HG03439 (cell line): ENCODE data around the gene MYBPH.

Source experiments
- ATAC-seq: cut with Tn5 transposase; IDR thresholded peaks from one replicate; pipeline ENCODE4 v1.9.1; 2021; ENCODE audit warnings: mild to moderate bottlenecking, moderate library complexity; ENCODE audit not compliant: unreplicated experiment

MYBPH gene

DNA sequence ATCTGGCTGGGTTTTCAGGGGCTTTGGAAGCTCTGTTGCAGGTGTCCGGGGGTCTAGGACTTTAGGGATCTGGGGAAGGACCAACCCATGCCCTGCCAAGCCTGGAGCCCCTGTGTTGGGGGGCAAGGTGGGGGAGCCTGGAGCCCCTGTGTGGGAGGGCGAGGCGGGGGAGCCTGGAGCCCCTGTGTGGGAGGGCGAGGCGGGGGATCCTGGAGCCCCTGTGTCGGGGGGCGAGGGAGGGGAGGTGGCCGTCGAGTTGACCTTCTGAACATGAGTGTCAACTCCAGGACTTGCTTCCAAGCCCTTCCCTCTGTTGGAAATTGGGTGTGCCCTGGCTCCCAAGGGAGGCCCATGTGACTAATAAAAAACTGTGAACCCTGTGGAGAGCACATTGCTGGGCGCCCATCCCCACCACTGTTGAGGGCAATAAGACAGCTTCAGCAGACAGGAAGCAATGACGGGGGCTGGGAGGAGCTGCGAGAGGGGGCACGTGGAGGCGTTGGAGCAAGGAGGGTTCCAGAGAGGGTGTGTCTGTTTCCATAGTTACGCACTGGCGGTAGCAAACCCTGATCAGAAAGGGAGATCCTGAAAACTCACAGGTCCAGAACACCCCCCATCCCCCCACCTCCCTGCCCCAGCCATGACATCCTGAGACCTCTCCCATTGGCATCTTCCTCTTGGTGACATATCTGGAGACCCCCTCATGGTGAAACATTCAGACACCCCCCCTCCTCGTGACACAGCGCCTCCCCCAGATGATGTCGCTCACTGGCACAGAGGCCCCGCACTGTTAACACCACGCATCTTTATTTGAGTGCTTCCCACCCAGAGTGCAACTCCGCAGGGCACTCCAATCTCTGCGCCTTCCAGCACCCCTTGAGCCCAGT lies 8.4 kb downstream of the MYBPH start:
- ATAC-seq = no peak

- ATAC-seq = no peak
Measured at GRCh38 chr1:203166192-203166940, 9.3 kb downstream of the MYBPH start.

- ATAC-seq = no peak
Measured at GRCh38 chr1:203165800-203166161, 9.8 kb downstream of the MYBPH start.

- no peak for ATAC-seq
Measured at GRCh38 chr1:203165101-203165799, 10.4 kb downstream of the MYBPH start.

DNA sequence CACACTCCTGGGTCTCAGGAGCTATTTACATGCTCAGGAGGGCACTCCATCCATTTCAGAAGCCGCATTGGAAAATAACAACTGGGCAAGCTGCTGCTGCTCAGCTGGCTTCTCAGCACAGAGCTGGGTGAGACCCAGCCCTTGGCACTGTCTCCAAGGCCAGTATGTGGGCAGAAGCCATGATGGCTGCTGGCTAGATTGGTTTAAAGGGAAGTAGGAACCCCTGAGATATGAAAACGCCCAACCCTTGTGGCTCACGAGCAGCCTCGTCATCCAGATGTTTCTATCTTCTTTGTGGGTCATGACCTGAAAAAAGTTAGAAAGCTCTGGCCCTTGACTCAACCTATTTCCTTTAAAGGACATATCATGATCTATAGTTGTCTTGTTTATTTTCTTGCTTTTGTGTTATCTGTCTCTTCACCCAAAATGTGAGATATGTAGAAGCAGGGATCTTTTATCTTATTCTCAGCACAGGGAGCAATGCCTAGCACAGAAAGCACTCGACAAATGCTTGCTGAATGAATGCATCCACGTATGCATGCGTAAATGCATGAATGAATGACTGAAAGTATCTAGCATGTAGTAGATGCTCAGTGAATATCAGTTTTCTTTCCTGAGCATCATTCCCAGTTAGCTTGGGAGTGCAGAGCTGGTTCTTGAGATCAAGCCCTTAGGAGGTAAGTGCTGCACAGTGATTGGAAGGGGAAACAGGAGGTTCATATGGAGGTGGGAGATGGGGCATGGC lies 11.6 kb downstream of the MYBPH start:
- ATAC-seq = no peak

DNA sequence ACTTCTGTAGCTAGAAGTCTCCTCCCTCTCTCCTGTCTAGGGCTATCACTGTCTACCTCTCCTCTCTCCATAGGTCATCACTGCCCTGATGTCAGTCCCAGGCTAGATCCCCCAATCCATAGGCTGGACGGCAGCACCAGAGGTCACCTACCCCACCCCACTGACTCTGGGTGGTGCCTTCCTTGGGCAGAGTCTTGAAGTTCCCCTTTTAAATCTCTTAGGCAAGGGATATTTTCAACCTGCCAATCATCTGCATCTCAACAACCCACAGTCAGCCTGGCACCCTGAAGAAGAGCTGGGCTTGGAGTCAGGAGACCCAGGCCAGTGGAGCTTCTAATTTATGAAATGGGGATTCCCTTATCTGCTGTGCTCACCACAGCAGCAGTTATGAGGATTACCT lies 13.2 kb downstream of the MYBPH start:
- ATAC-seq = no peak

- no peak for ATAC-seq
Measured at GRCh38 chr1:203161703-203162102, 13.9 kb downstream of the MYBPH start.

DNA sequence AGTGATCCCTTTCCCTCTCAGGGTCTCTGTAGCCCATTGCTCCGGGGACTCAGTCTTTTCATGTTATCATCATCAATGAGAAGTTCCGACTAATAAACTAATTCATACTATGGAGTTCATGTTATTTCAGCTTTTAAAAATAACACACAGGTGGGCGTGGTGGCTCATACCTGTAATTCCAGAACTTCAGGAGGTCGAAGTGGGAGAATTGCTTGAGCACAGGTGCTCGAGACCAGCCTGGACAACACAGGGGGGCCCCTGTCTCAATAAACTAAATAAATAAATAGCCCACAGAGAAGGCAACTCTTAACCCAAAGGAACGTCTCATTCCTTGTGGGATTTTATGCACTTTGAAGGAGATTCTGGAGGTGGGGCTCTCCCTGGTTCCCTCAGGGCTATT lies 14.5 kb downstream of the MYBPH start:
- no peak for ATAC-seq

DNA sequence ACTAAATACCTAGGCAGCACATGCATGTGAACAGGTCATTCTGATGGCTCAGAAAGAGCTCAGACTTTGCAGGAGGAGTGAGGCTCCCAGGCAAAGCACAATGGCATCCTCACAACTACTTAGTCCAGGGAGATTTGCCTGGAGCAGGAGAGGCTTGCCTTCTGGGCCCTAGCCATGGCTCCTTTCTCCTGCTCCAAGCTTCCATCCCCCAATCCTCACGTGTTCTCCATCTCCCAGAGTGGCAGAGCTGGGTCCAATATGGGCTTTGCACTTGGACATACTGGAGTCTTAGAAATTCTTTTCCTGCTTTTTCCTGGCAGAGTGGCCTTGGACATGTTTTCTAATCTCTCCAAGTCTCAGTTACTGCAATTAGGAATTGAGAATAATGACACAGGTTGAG lies 15.8 kb downstream of the MYBPH start:
- ATAC-seq = no peak

DNA sequence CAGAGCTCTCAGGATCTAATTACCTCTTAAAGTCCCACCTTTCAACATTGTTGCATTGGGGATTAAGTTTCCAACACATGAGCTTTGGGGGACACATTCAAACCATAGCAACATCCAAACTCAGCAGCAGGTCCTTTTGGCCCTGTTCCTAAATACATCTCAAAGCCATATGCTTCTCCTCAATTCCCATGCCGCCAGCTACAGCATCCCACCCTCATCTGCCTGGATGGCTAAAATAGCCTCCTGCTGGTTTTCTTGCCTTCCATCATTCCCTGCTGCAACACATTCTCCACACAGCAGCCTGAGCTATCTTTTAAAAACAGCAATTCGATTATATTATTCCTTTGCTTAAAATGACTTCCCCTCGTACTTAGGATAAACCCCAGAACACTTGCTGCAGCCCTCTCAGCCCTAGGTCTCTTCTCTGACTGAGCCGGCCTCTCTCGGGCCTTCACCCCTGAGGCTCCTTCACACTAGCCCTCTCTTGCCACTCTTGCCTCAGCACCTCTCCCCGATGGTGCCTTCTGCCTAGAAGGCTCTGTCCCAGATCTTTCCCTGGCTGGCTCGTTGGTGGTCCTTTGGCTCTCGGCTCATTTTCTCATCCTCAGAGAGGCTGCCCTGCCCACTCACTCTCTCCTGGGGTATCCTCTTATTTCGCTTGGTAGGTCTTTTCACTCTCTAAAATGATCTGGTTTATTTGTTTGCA lies 16.5 kb downstream of the MYBPH start:
- ATAC-seq = no peak

GRCh38 chr1:203158423-203158822 lies 17.2 kb downstream of the MYBPH start:
- ATAC-seq = no peak

- ATAC-seq = no peak
Measured at GRCh38 chr1:203156280-203156679, 19.3 kb downstream of the MYBPH start.

DNA sequence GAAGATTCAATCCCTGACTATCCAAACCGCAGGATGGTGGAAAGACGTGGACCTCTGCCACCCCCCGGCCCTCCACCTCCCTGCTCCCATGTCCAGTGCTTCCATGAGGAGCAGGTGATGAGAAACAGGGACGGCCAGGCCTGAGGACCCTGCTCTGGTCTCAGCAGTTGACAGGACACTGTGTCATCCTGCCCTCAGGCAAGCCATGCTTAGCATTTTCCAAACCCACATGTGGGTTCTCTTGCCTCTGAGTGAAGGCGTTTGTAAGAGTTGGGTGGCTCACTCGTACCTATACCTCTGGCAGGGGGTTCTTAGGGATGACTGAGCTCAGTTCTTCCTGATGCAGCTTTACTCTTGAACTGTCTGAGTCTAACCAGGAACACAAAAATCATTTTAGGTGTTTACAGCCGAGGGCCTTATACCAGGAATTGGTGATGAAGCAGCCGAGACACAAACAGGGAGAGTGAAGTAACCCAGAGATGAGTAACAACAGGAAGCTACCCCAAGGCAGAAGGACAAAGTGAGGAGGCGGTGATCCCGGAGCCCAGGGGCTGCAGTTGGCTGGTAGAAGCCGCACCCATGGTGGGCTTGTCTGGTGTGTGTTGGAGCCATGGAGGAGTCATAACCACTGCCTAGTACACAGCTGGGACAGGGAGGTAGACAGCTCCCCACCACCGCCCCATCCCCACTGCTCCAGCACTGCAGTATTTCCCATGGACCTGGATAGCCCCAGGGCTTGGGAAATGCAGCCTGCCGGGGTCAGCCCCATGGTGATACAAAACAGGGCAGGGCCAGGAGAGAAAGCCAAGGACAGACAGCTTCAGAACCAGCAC lies 21.4 kb downstream of the MYBPH start:
- no peak for ATAC-seq

- ATAC-seq = no peak
Measured at GRCh38 chr1:203153051-203153988, 22.3 kb downstream of the MYBPH start.

DNA sequence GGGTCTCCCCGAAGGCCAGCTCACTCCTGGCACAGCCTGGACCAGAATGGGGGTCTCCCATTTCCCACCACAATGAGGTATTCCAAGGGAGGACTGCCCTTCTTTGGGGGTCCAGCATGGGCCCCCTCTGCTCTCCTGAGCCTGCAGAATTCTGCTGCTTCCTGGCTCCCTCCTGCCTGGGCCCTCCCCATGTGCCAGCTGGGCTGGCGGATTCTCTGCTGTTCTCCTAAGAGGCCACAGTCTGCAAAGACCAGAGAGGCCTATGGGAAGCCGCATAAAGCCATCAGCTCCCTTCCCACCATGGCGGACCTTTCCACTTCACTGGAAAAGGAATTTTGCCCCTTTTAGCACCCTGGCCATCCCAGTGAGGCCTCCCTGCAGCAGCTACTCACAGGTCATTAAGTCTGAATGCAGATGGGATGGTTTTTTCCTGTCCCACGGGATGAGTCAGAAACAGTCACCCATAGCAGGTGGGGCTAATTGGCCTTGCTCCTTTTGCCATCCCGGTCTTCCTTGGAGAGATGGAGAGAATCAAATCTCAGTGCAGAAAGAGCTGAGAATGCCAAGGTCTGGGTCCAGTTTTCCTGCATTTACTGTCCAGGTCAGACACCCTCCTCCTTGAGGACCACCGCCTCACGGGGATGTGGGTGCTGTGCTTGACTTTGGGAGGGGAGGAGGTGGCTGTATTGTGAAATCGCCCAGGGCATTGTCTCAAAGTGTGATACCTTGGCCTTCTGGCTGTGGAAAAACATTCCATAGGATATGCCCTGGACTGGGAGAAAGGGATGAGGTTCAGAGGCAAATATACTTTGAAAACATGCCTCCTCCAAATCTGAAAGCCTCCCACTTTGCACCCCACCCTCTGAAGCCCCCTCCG lies 23.2 kb downstream of the MYBPH start:
- ATAC-seq = no peak

DNA sequence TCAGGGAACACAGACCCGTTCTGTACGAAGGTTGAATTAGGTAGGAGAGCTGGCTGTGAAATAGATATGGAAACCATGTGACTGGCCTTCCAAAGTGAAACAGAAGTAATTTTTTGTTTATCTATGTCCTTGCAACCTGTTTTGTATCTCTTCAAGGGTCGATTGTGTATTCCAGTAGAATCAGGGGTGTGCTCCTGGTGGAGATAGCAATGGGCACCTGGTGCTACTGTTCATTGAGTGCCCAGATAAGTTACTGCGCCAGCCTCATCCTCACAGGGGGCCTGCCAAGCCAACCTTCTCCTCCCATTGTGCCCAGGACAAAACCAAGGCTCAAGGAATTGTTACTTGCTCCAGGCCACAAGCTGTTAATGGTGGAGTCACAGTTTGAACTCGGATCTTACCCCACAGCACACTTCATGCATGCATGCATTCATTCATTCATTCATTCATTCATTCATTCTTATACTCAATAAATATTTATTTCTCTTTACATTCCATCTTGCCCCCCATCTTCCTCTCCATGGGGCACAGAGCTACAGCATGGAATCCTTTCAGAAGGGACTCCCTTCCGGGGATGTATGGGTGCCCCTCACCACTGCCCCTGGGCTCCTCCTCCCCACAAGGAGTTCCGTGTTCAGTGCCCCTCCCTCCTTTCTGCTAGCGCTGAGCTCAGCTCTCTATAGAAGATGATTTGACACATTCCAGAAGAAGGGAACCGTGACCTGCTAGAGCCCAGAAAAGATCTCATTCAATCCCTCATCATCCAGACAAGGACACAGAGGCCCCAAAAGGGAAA lies 24.1 kb downstream of the MYBPH start:
- no peak for ATAC-seq
